HFFc6 (cell line): ENCODE measurements around the gene ATF7. TPM values are rescaled to one million over a fixed set of nuclear protein-coding genes. Genes with fewer than 3 reads are reported as not detected.

Source experiments
- DNase-seq: peaks from one replicate; pipeline ENCODE4 v3.0.0-alpha.2; 2018
- H3K27ac Mint-ChIP-seq: 2 replicates; pipeline ENCODE4 v1.8.0; 2020; ENCODE audit warnings: mild to moderate bottlenecking, mixed read lengths
- H3K27me3 Mint-ChIP-seq: 2 replicates; pipeline ENCODE4 v1.8.0; 2021; ENCODE audit warnings: mild to moderate bottlenecking, moderate library complexity, mixed read lengths; ENCODE audit not compliant: insufficient read depth
- H3K36me3 Mint-ChIP-seq: 2 replicates; pipeline ENCODE4 v1.8.0; 2021; ENCODE audit warnings: low read depth, mixed read lengths
- H3K4me1 Mint-ChIP-seq: 2 replicates; pipeline ENCODE4 v1.8.0; 2020; ENCODE audit warnings: low read depth, mixed read lengths
- H3K4me3 Mint-ChIP-seq: 2 replicates; pipeline ENCODE4 v1.8.0; 2020; ENCODE audit warnings: mild to moderate bottlenecking, moderate library complexity, mixed read lengths
- H3K9me3 Mint-ChIP-seq: 2 replicates; pipeline ENCODE4 v1.8.0; 2020; ENCODE audit warnings: mild to moderate bottlenecking, mixed read lengths
- CTCF ChIP-seq: fragments of 200-600 bp; sonication (generic); IDR thresholded peaks from 2 replicates; pipeline ENCODE4 v1.5.0; 2021; ENCODE audit warnings: antibody characterized with exemption, mild to moderate bottlenecking
- total RNA-seq, 6 experiments: library from RNA; stranded (reverse); fragmentation: NEBNext Ultra II Directional; extraction: Animal tissue kit (Norgen Biotek cat#: 25700); gene quantifications; 2 replicates in 1 of 6; 3 replicates in 5 of 6; pipeline ENCODE4 v1.2.3, GENCODE V29; 2021

ATF7 gene
- total RNA-seq, 6 experiments from 2014 or later, result 23.6 to 32.1 (median 29.8) TPM

GRCh38 chr12:53586745-53587144, 39.4 kb downstream of the ATF7 start:
- Mint-ChIP-seq H3K4me3 (no peak overlapping the region), H3K27ac (no peak overlapping the region), H3K27me3 (no peaks in the 10 kb centered on the region), H3K36me3 (peaks cover 5% of the 10 kb centered on the region; the same call in 1 of the 2 replicates), H3K4me1 (peaks cover 34% of the 10 kb centered on the region), H3K9me3 (no peaks in the 10 kb centered on the region)
- no peak for TF ChIP-seq CTCF
- no peak for DNase-seq

GRCh38 chr12:53585448-53586125, 40.6 kb downstream of the ATF7 start:
- no peak overlapping the region for H3K4me3 Mint-ChIP-seq
- H3K4me1 Mint-ChIP-seq, result peaks cover 27% of the 10 kb centered on the region
- TF ChIP-seq CTCF, result no peak
- no peaks in the 10 kb centered on the region for H3K27me3 Mint-ChIP-seq
- peaks cover 5% of the 10 kb centered on the region; the same call in 1 of the 2 replicates for H3K36me3 Mint-ChIP-seq
- H3K27ac Mint-ChIP-seq, result no peak overlapping the region
- no peak for DNase-seq
- no peaks in the 10 kb centered on the region for H3K9me3 Mint-ChIP-seq

GRCh38 chr12:53579545-53579955, 46.6 kb downstream of the ATF7 start:
- no peaks in the 10 kb centered on the region for H3K9me3 Mint-ChIP-seq
- no peak for TF ChIP-seq CTCF
- H3K27me3 Mint-ChIP-seq, result peaks cover 2% of the 10 kb centered on the region
- peaks cover 29% of the 10 kb centered on the region for H3K4me1 Mint-ChIP-seq
- no peak overlapping the region for H3K27ac Mint-ChIP-seq
- DNase-seq, result no peak
- H3K4me3 Mint-ChIP-seq, result no peak overlapping the region
- H3K36me3 Mint-ChIP-seq, result peaks cover 22% of the 10 kb centered on the region

GRCh38 chr12:53578783-53579182, 47.4 kb downstream of the ATF7 start:
- no peak overlapping the region for H3K4me3 Mint-ChIP-seq
- H3K27ac Mint-ChIP-seq, result no peak overlapping the region
- DNase-seq, result no peak
- H3K4me1 Mint-ChIP-seq, result peaks cover 34% of the 10 kb centered on the region
- TF ChIP-seq CTCF, result no peak
- peaks cover 22% of the 10 kb centered on the region for H3K36me3 Mint-ChIP-seq
- peaks cover 2% of the 10 kb centered on the region for H3K27me3 Mint-ChIP-seq
- no peaks in the 10 kb centered on the region for H3K9me3 Mint-ChIP-seq

GRCh38 chr12:53577941-53578352, 48.2 kb downstream of the ATF7 start:
- peaks cover 34% of the 10 kb centered on the region for H3K4me1 Mint-ChIP-seq
- peaks cover 2% of the 10 kb centered on the region for H3K27me3 Mint-ChIP-seq
- peaks cover 18% of the 10 kb centered on the region for H3K36me3 Mint-ChIP-seq
- peak overlapping the region; percentile 26; the same call in 1 of the 2 replicates for H3K27ac Mint-ChIP-seq
- no peak for TF ChIP-seq CTCF
- DNase-seq, result no peak
- H3K4me3 Mint-ChIP-seq, result no peak overlapping the region
- H3K9me3 Mint-ChIP-seq, result no peaks in the 10 kb centered on the region
